Body of pancreas (tissue), 4 donors: Measurements from ENCODE around the gene SH3RF2. TPM values are rescaled to one million over a fixed set of nuclear protein-coding genes. Genes with fewer than 3 reads are reported as not detected.

Source experiments
- ATAC-seq: fragments of 150-250 bp; one replicate; pipeline ENCODE4 v1.9.1; 2016
- DNase-seq, 4 donors: peaks; one replicate each; pipeline ENCODE4 v3.0.0-alpha.2; 2019
- H3K27ac ChIP-seq, 4 donors: fragments of 200-600 bp; sonication (generic); 1 replicate in 3 of 4; 2 replicates in 1 of 4; pipeline versions ENCODE4 v1.5.1 to v1.6.1; 2016 to 2019; ENCODE audit warnings: mild to moderate bottlenecking in 1 of 4, mixed read lengths in 1 of 4, moderate library complexity in 1 of 4
- H3K27me3 ChIP-seq, 2 donors: fragments of 200-600 bp; sonication (generic); one replicate each; pipeline ENCODE4 v1.6.0; 2016; ENCODE audit warnings: mild to moderate bottlenecking in 1 of 2
- H3K36me3 ChIP-seq, 2 donors: fragments of 200-600 bp; sonication (generic); replicated peaks in 1 of 2; 2 replicates each; pipeline ENCODE4 v1.5.1; 2016; ENCODE audit warnings: low read depth in 2 of 2; ENCODE audit not compliant: insufficient read depth in 1 of 2
- H3K4me1 ChIP-seq: fragments of 200-600 bp; sonication (generic); one replicate; pipeline ENCODE4 v1.6.0; 2016
- H3K4me3 ChIP-seq, 2 donors: fragments of 200-600 bp; sonication (generic); 1 replicate in 1 of 2; 2 replicates in 1 of 2; pipeline ENCODE4 v1.5.1; 2016 to 2019
- H3K9me3 ChIP-seq, 3 donors: fragments of 200-600 bp; sonication (generic); 1 replicate in 2 of 3; 2 replicates in 1 of 3; pipeline ENCODE4 v1.5.1; 2016
- CTCF ChIP-seq, 7 experiments: fragments of 450-650 bp in 4 of 7; fragments of 200-600 bp in 3 of 7; sonication (generic) in 3 of 7; IDR thresholded peaks; one replicate each; pipeline ENCODE4 v1.5.1; 2016 to 2019; ENCODE audit warnings: antibody characterized with exemption in 7 of 7
- POLR2A ChIP-seq, 3 donors: fragments of 450-650 bp; IDR thresholded peaks; one replicate each; pipeline ENCODE4 v1.6.1; 2016; ENCODE audit warnings: antibody characterized with exemption in 3 of 3, mild to moderate bottlenecking in 2 of 3
- WGBS, 2 donors: methylation state at CpG; one replicate each; pipeline ENCODE4 v1.1.5; 2017; 5-methylcytosine and 5-hydroxymethylcytosine counted together
- intact Hi-C: fragments of 100-400 bp; cut with DNase I; formaldehyde crosslinking; loops from one replicate; pipeline ENCODE4 v1.15.1; 2023
- total RNA-seq, 2 donors: library from RNA; depleted of rRNA; stranded (reverse); fragments of >200 nt; gene quantifications; one replicate each; pipeline ENCODE4 v1.1.0, GENCODE V29; 2016

Gene SH3RF2
- total RNA-seq, 2 donors from 2014 or later, result 14.8 to 25.7 TPM

GRCh38 chr5:146048994-146049703 lies 112.8 kb downstream of the SH3RF2 start:
- peak; percentile 56 to 64 (median 59) for DNase-seq

GRCh38 chr5:146049704-146050026 lies 113.3 kb downstream of the SH3RF2 start:
- ATAC-seq (no peak), DNase-seq (no peak)
- intact Hi-C loops, result loop anchor here (5.0 kb wide), 1 partner anchor 1847 kb away; no protein-coding TSS in a partner anchor
- TF ChIP-seq POLR2A (IDR thresholded peaks at IDR 0.05) (no peak), CTCF (IDR thresholded peaks at IDR 0.05) (no peak)
- H3K27me3 ChIP-seq, result no peaks in the 10 kb centered on the region
- H3K4me3 ChIP-seq, result no peak overlapping the region
- H3K27ac ChIP-seq, result no peak overlapping the region
- no peaks in the 10 kb centered on the region for H3K4me1 ChIP-seq
- no peaks in the 10 kb centered on the region for H3K36me3 ChIP-seq
- WGBS, 2 donors, result 58 to 81% methylated on average over 3 of the region's 3 CpGs
- H3K9me3 ChIP-seq, result no peaks in the 10 kb centered on the region

More at GRCh38 chr5:146048994-146049703, 112.8 kb downstream of the SH3RF2 start:
- WGBS, 2 donors, result 71 to 72% methylated on average over 10 to 15 of the region's 15 CpGs
- no peak overlapping the region for H3K4me3 ChIP-seq
- H3K4me1 ChIP-seq, result no peaks in the 10 kb centered on the region
- intact Hi-C loops, result no loop called here
- peak; percentile 65 for ATAC-seq
- H3K36me3 ChIP-seq, result no peaks in the 10 kb centered on the region
- no peaks in the 10 kb centered on the region for H3K27me3 ChIP-seq
- TF ChIP-seq POLR2A (IDR thresholded peaks at IDR 0.05) (no peak), CTCF (IDR thresholded peaks at IDR 0.05) (peak; percentile 14 to 74 (median 66))
- no peaks in the 10 kb centered on the region for H3K9me3 ChIP-seq
- H3K27ac ChIP-seq, result no peak overlapping the region

GRCh38 chr5:146050086-146050485 lies 113.7 kb downstream of the SH3RF2 start:
- no peak for DNase-seq
- 87 to 91% methylated on average over 5 of the region's 5 CpGs for WGBS, 2 donors
- H3K4me3 ChIP-seq, result no peak overlapping the region

GRCh38 chr5:146051678-146052077 lies 115.3 kb downstream of the SH3RF2 start:
- Histone ChIP-seq H3K4me3 (no peak overlapping the region), H3K9me3 (no peaks in the 10 kb centered on the region), H3K36me3 (peaks cover 0 to 1% of the 10 kb centered on the region in 2 donors), H3K27me3 (no peaks in the 10 kb centered on the region), H3K27ac (no peak overlapping the region), H3K4me1 (no peaks in the 10 kb centered on the region)
- intact Hi-C loops, result loop anchor here (5.0 kb wide), 1 partner anchor 1849 kb away; no protein-coding TSS in a partner anchor
- DNase-seq (no peak), ATAC-seq (no peak)
- 73 to 78% methylated on average over 3 of the region's 3 CpGs for WGBS, 2 donors
- no peak for TF ChIP-seq POLR2A (IDR thresholded peaks at IDR 0.05)
- no peak for TF ChIP-seq CTCF (IDR thresholded peaks at IDR 0.05)

More at GRCh38 chr5:146050086-146050485, 113.7 kb downstream of the SH3RF2 start:
- H3K27ac ChIP-seq, result no peak overlapping the region
- no peak for ATAC-seq
- intact Hi-C loops, result loop anchor here (5.0 kb wide), 1 partner anchor 1848 kb away; no protein-coding TSS in a partner anchor
- no peaks in the 10 kb centered on the region for H3K36me3 ChIP-seq
- no peaks in the 10 kb centered on the region for H3K27me3 ChIP-seq
- no peaks in the 10 kb centered on the region for H3K9me3 ChIP-seq
- H3K4me1 ChIP-seq, result no peaks in the 10 kb centered on the region
- no peak for TF ChIP-seq POLR2A (IDR thresholded peaks at IDR 0.05)
- no peak for TF ChIP-seq CTCF (IDR thresholded peaks at IDR 0.05)

- H3K9me3 ChIP-seq, result no peaks in the 10 kb centered on the region
- intact Hi-C loops, result loop anchor here (5.0 kb wide), 1 partner anchor 1850 kb away; no protein-coding TSS in a partner anchor
- no peaks in the 10 kb centered on the region for H3K27me3 ChIP-seq
- no peak overlapping the region for H3K27ac ChIP-seq
- no peak for ATAC-seq
- no peak for DNase-seq
- TF ChIP-seq CTCF (IDR thresholded peaks at IDR 0.05) (peak in 3 of 7 experiments; percentile 14 to 19 (median 16)), POLR2A (IDR thresholded peaks at IDR 0.05) (no peak)
- H3K4me3 ChIP-seq, result no peak overlapping the region
- H3K36me3 ChIP-seq, result peaks cover 0 to 1% of the 10 kb centered on the region in 2 donors
- no peaks in the 10 kb centered on the region for H3K4me1 ChIP-seq
Measured at GRCh38 chr5:146052780-146053179, 116.4 kb downstream of the SH3RF2 start.
